WTC11 (cell line): ENCODE results near the gene HFM1. TPM values are rescaled to one million over a fixed set of nuclear protein-coding genes. Genes with fewer than 3 reads are reported as not detected.

Experiments used
- ATAC-seq: fragments of 200-7000 bp; cut with Tn5 transposase; 2 replicates; pipeline ENCODE4 v1.10.0; 2021; ENCODE audit warnings: mild to moderate bottlenecking, moderate library complexity
- CTCF ChIA-PET: fragments of 300-600 bp; sonication (Branson Sonifier 250); formaldehyde crosslinking; loops from one replicate; lab custom pipeline; 2021; ENCODE audit warnings: antibody characterized with exemption; lab: Charles Lee
- POLR2A ChIA-PET: fragments of 350-600 bp; sonication (Branson Sonifier 250); formaldehyde crosslinking; loops from one replicate; lab custom pipeline; 2021; ENCODE audit warnings: antibody characterized with exemption; lab: Charles Lee
- DNase-seq: peaks from one replicate; pipeline ENCODE4 v3.0.0; 2021; ENCODE audit warnings: low spot score
- H3K27ac Mint-ChIP-seq: 2 replicates; pipeline ENCODE4 v1.8.0; 2021; ENCODE audit warnings: mixed read lengths
- H3K27me3 Mint-ChIP-seq: 2 replicates; pipeline ENCODE4 v1.8.0; 2021; ENCODE audit warnings: low read depth, mild to moderate bottlenecking, moderate library complexity, mixed read lengths
- H3K36me3 Mint-ChIP-seq: 2 replicates; pipeline ENCODE4 v1.8.0; 2021; ENCODE audit warnings: mixed read lengths
- H3K4me1 Mint-ChIP-seq: 2 replicates; pipeline ENCODE4 v1.8.0; 2022; ENCODE audit warnings: mixed read lengths
- H3K4me3 Mint-ChIP-seq: 2 replicates; pipeline ENCODE4 v1.8.0; 2021; ENCODE audit warnings: mild to moderate bottlenecking, moderate library complexity, mixed read lengths
- H3K9me3 Mint-ChIP-seq: 2 replicates; pipeline ENCODE4 v1.8.0; 2021; ENCODE audit warnings: mixed read lengths
- AR ChIP-seq: fragments of 250-450 bp; sonication (Bioruptor Pico); IDR thresholded peaks from 2 replicates; pipeline ENCODE4 v1.9.0; 2021; ENCODE audit warnings: mild to moderate bottlenecking
- ATF2 ChIP-seq: sonication (generic); formaldehyde crosslinking; IDR thresholded peaks from 2 replicates; pipeline ENCODE4 v1.8.1; 2022; ENCODE audit warnings: low read depth, missing genetic modification reagents, borderline replicate concordance
- ELF4 ChIP-seq: sonication (generic); formaldehyde crosslinking; IDR thresholded peaks from 2 replicates; pipeline ENCODE4 v1.8.1; 2022; ENCODE audit warnings: low read depth, mild to moderate bottlenecking, moderate library complexity, missing genetic modification reagents
- ESRRA ChIP-seq: sonication (generic); formaldehyde crosslinking; IDR thresholded peaks from 2 replicates; pipeline ENCODE4 v1.8.1; 2022; ENCODE audit warnings: mild to moderate bottlenecking, missing genetic modification reagents, borderline replicate concordance
- FOXP1 ChIP-seq: sonication (generic); formaldehyde crosslinking; IDR thresholded peaks from 2 replicates; pipeline ENCODE4 v1.8.0; 2022; ENCODE audit warnings: missing genetic modification reagents, mild to moderate bottlenecking, moderate library complexity, borderline replicate concordance
- GRHL2 ChIP-seq: fragments of 250-450 bp; sonication (Bioruptor Pico); IDR thresholded peaks from 2 replicates; pipeline ENCODE4 v1.8.0; 2022; ENCODE audit warnings: mild to moderate bottlenecking, moderate library complexity; ENCODE audit not compliant: insufficient replicate concordance, severe bottlenecking
- MAX ChIP-seq: sonication (generic); formaldehyde crosslinking; IDR thresholded peaks from 2 replicates; pipeline ENCODE4 v1.8.0; 2022; ENCODE audit warnings: mild to moderate bottlenecking, missing genetic modification reagents
- RELA ChIP-seq: sonication (generic); formaldehyde crosslinking; IDR thresholded peaks from 2 replicates; pipeline ENCODE4 v1.8.1; 2022; ENCODE audit warnings: missing genetic modification reagents, mild to moderate bottlenecking, borderline replicate concordance
- SOX15 ChIP-seq: fragments of 250-450 bp; sonication (Bioruptor Pico); IDR thresholded peaks from 2 replicates; pipeline ENCODE4 v1.9.0; 2021; ENCODE audit warnings: mild to moderate bottlenecking
- TP53 ChIP-seq: sonication (generic); formaldehyde crosslinking; IDR thresholded peaks from 2 replicates; pipeline ENCODE4 v1.8.1; 2023; ENCODE audit warnings: mild to moderate bottlenecking, missing genetic modification reagents
- ZNF121 ChIP-seq: sonication (generic); formaldehyde crosslinking; IDR thresholded peaks from 2 replicates; pipeline ENCODE4 v1.8.0; 2023; ENCODE audit warnings: missing genetic modification reagents
- ZNF232 ChIP-seq: sonication (generic); formaldehyde crosslinking; IDR thresholded peaks from 2 replicates; pipeline ENCODE4 v1.8.0; 2022; ENCODE audit warnings: mild to moderate bottlenecking, missing genetic modification reagents
- ZNF263 ChIP-seq: sonication (generic); formaldehyde crosslinking; IDR thresholded peaks from 2 replicates; pipeline ENCODE4 v1.8.1; 2022; ENCODE audit warnings: low read depth, mild to moderate bottlenecking, moderate library complexity, missing genetic modification reagents
- ZNF396 ChIP-seq: fragments of 250-450 bp; sonication (Bioruptor Pico); IDR thresholded peaks from 2 replicates; pipeline ENCODE4 v1.8.0; 2021; ENCODE audit warnings: mild to moderate bottlenecking, moderate library complexity, borderline replicate concordance
- ZNF425 ChIP-seq: fragments of 250-450 bp; sonication (Bioruptor Pico); conservative IDR thresholded peaks from 2 replicates; pipeline ENCODE4 v1.9.0; 2021; ENCODE audit warnings: mild to moderate bottlenecking
- ZNF671 ChIP-seq: fragments of 250-450 bp; sonication (Bioruptor Pico); IDR thresholded peaks from 2 replicates; pipeline ENCODE4 v1.8.0; 2021; ENCODE audit warnings: mild to moderate bottlenecking
- ZSCAN18 ChIP-seq: fragments of 250-450 bp; sonication (Bioruptor Pico); IDR thresholded peaks from 2 replicates; pipeline ENCODE4 v2.1.2; 2022; ENCODE audit warnings: mild to moderate bottlenecking, moderate library complexity
- total RNA-seq: library from RNA; stranded (reverse); gene quantifications from 3 replicates; pipeline ENCODE4 v1.2.3, GENCODE V29; 2021

The HFM1 gene
- total RNA-seq, 1 experiment from 2014 or later, result 1.7 TPM

GRCh38 chr1:91412371-91412770, 7.7 kb upstream of the HFM1 start (continued):
- no peak for TF ChIP-seq ATF2 (CRISPR knock-in tag)
- TF ChIP-seq FOXP1, result no peak
- TF ChIP-seq SOX15 (CRISPR knock-in tag), result no peak
- no peak for TF ChIP-seq ZNF232
- no peak for TF ChIP-seq ESRRA (CRISPR knock-in tag)

GRCh38 chr1:91406773-91407389, 2.2 kb upstream of the HFM1 start:
- H3K27me3 Mint-ChIP-seq, result no peaks in the 10 kb centered on the region
- DNase-seq, result no peak
- H3K4me1 Mint-ChIP-seq, result peaks cover 17% of the 10 kb centered on the region
- no peak overlapping the region for H3K27ac Mint-ChIP-seq
- no peak for ATAC-seq
- H3K9me3 Mint-ChIP-seq, result no peaks in the 10 kb centered on the region
- no peak for TF ChIP-seq AR (CRISPR knock-in tag)
- no peak for TF ChIP-seq MAX (CRISPR knock-in tag)
- TF ChIP-seq ZSCAN18 (CRISPR knock-in tag), result no peak
- no peak for TF ChIP-seq ZNF263 (CRISPR knock-in tag)
- TF ChIP-seq GRHL2 (CRISPR knock-in tag), result no peak
- no peak for TF ChIP-seq ZNF671
- TF ChIP-seq ELF4 (CRISPR knock-in tag), result no peak
- TF ChIP-seq ZNF396 (CRISPR knock-in tag), result no peak
- TF ChIP-seq ZNF121, result no peak
- TF ChIP-seq TP53 (CRISPR knock-in tag), result no peak
- no peak for TF ChIP-seq ZNF425 (CRISPR knock-in tag)
- no peak for TF ChIP-seq RELA (CRISPR knock-in tag)
- no peaks in the 10 kb centered on the region for H3K36me3 Mint-ChIP-seq
- CTCF ChIA-PET, result interaction anchor here (0.6 to 1.0 kb wide), 4 partner anchors 13 to 683 kb away, joined by 3 to 4 read pairs (median 3); no protein-coding TSS in a partner anchor
- POLR2A ChIA-PET, result no interaction called here
- H3K4me3 Mint-ChIP-seq, result no peak overlapping the region
